Measurements from ENCODE around the gene CDRT4.

Gene CDRT4

GRCh38 chr17:15406081-15406480, 61.3 kb downstream of the CDRT4 start:
- H3K4me3 ChIP-seq (ENCODE audit: low read length): no peak overlapping the region
- no peak for DNase-seq (ENCODE audit: low read depth)
- TF ChIP-seq CTCF (conservative IDR thresholded peaks at IDR 0.05; ENCODE audit: low read length): no peak

DNA sequence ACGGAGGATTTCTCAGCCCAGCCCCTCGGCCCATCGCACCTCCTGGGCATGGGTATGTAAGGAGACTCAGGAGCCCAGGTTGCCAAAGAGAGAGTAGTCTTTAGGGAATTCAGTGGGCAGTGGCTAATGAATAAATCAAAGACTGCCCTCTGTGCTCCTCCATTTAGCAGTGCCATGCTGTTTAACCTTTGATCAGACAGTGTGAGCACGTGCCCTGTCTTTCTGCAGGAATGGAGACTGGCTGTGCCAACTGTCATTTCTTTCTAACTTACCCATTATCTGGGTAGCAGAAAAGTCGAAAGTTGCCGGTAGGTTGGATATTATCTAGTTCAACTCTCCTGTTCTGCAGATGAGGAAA, 62.4 kb downstream of the CDRT4 start:
- DNase-seq (ENCODE audit: low read depth): no peak
- TF ChIP-seq CTCF (conservative IDR thresholded peaks at IDR 0.05; ENCODE audit: low read length): no peak
- no peak overlapping the region for H3K4me3 ChIP-seq (ENCODE audit: low read length)

DNA sequence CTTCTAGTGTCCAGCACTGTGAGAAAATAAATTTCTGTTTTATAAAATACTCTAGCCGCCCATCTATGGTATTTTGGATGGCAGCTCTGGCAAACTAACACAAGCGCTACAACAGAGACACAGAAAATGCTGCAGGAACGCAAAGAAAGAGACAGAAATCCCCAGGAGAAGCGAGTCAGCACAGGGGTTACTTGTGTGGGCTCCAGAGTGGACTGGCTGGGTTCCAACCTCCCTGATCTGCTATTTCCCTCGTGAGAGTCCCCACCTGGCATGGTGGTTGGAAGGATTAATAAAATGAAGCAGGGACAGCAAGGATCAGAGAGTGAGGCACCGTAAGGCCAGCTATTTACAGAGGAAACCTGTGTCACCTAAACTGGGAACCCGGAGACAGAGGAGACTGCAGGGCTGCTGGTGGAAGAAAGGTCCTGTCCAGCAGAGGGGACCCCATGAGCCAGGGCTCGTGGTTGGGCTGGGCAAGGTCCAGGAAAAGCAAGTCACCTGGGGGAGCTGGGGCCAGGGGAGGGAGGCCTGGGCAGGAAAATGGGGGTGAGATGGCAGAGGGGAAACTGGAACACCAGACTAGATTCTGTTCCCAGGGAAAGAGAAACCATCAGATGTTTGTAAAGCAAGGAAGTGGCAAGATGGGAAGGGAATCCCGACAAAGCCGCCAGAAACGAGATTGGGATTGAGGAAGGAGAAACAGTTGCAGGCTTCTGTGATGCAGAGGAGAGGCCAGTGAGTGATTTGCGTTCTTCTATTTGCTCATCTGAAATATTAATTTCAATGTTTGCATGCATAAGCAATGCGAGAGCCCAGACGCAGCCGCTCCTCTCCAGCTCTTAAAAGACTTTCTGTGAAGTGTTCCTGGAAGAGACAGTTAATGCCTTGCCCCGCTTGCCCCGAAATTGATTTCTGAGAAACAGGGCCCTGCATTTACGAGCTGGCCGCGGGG, 63.0 kb downstream of the CDRT4 start:
- TF ChIP-seq CTCF (conservative IDR thresholded peaks at IDR 0.05; ENCODE audit: low read length): no peak
- peak; percentile 39 for DNase-seq (ENCODE audit: low read depth)
- no peak overlapping the region for H3K4me3 ChIP-seq (ENCODE audit: low read length)

DNA sequence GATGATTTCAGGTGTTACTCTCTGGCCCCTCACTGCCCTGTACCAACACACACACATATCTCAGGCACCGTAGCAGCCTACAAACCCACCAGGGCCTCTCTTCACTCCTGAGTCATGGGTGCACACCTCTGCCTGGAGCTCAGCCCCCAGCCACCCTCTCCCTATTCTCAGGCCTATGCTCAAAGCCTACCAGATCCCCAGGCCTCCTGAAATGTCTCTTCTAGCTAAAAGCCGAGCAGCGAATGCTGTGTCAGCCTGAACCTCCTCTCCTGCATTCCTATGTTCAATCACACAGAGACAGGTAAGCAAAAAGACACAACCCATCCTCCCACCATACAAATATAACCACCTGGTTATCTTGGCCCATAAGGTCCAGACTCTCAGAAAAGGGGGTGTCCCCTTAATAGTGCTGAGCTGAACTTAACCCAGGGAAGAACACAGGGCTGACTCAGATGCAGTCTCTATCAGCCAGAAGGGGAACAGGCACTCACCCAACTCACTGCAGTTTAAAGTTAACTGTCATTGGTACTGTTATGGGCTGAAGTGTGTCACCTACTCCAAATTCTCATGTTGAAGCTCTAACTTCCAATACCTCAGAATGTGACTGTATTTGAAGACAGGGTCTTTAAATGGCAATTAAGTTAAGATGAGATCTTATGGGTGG, 64.0 kb downstream of the CDRT4 start:
- no peak overlapping the region for H3K4me3 ChIP-seq (ENCODE audit: low read length)
- no peak for DNase-seq (ENCODE audit: low read depth)
- TF ChIP-seq CTCF (conservative IDR thresholded peaks at IDR 0.05; ENCODE audit: low read length): no peak

- DNase-seq (ENCODE audit: low read depth): no peak
- H3K4me3 ChIP-seq (ENCODE audit: low read length): no peak overlapping the region
- no peak for TF ChIP-seq CTCF (conservative IDR thresholded peaks at IDR 0.05; ENCODE audit: low read length)
These were observed 68.0 kb downstream of the CDRT4 start for GRCh38 chr17:15399443-15399842.

GRCh38 chr17:15398736-15399331, 68.6 kb downstream of the CDRT4 start:
- TF ChIP-seq CTCF (conservative IDR thresholded peaks at IDR 0.05; ENCODE audit: low read length): no peak
- DNase-seq (ENCODE audit: low read depth): peak; percentile 60
- no peak overlapping the region for H3K4me3 ChIP-seq (ENCODE audit: low read length)
